ENCODE results near the gene KCNQ2.

The KCNQ2 gene

GRCh38 chr20:63494420-63495166 lies 22.1 kb upstream of the KCNQ2 start:
- TF ChIP-seq SPI1 (IDR thresholded peaks at IDR 0.05; ENCODE audit: borderline replicate concordance, low read depth) (no peak), REST (IDR thresholded peaks at IDR 0.05; ENCODE audit: insufficient replicate concordance, low read depth) (no peak), GABPA (IDR thresholded peaks at IDR 0.05; ENCODE audit: low read depth) (no peak), POLR2AphosphoS5 (IDR thresholded peaks at IDR 0.05; ENCODE audit: low read depth) (no peak), CTCF (IDR thresholded peaks at IDR 0.05; ENCODE audit: insufficient read depth, low read length) (no peak)
- H3K27me3 ChIP-seq (ENCODE audit: insufficient read depth, poor library complexity, severe bottlenecking) = peaks cover 21% of the 10 kb centered on the region
- no peak for DNase-seq (ENCODE audit: low read depth in 1 of 2, low spot score in 1 of 2)
- no peak overlapping the region for H3K27ac ChIP-seq (replicated peaks)
- H3K4me3 ChIP-seq (replicated peaks; ENCODE audit: insufficient read depth, low read length) = no peak overlapping the region

- no peak for DNase-seq (ENCODE audit: low read depth in 1 of 2, low spot score in 1 of 2)
- TF ChIP-seq REST (IDR thresholded peaks at IDR 0.05; ENCODE audit: insufficient replicate concordance, low read depth) (no peak), POLR2AphosphoS5 (IDR thresholded peaks at IDR 0.05; ENCODE audit: low read depth) (no peak)
- Histone ChIP-seq H3K27me3 (ENCODE audit: insufficient read depth, poor library complexity, severe bottlenecking) (peaks cover 23% of the 10 kb centered on the region), H3K27ac (replicated peaks) (no peak overlapping the region), H3K4me3 (replicated peaks; ENCODE audit: insufficient read depth, low read length) (no peak overlapping the region)
Observed at GRCh38 chr20:63494084-63494419, 21.6 kb upstream of the KCNQ2 start.

- Histone ChIP-seq H3K27me3 (ENCODE audit: insufficient read depth, poor library complexity, severe bottlenecking) (peaks cover 27% of the 10 kb centered on the region), H3K27ac (replicated peaks) (no peak overlapping the region), H3K4me3 (replicated peaks; ENCODE audit: insufficient read depth, low read length) (no peak overlapping the region)
- no peak for DNase-seq (ENCODE audit: low read depth in 1 of 2, low spot score in 1 of 2)
- TF ChIP-seq POLR2AphosphoS5 (IDR thresholded peaks at IDR 0.05; ENCODE audit: low read depth) (no peak), REST (IDR thresholded peaks at IDR 0.05; ENCODE audit: insufficient replicate concordance, low read depth) (no peak), GABPA (IDR thresholded peaks at IDR 0.05; ENCODE audit: low read depth) (no peak), SPI1 (IDR thresholded peaks at IDR 0.05; ENCODE audit: borderline replicate concordance, low read depth) (no peak), CTCF (IDR thresholded peaks at IDR 0.05; ENCODE audit: insufficient read depth, low read length) (no peak)
Observed at GRCh38 chr20:63493563-63494020, 21.1 kb upstream of the KCNQ2 start.

Measured in HL-60 (cell line).